HG03469 (cell line): ENCODE measurements around the gene MOCS1.

Source experiments
- ATAC-seq: cut with Tn5 transposase; IDR thresholded peaks from one replicate; pipeline ENCODE4 v1.9.1; 2021; ENCODE audit warnings: mild to moderate bottlenecking, moderate library complexity, moderate number of reproducible peaks; ENCODE audit not compliant: unreplicated experiment

MOCS1 gene

GRCh38 chr6:39881851-39882530, 52.3 kb downstream of the MOCS1 start:
- ATAC-seq: no peak

DNA sequence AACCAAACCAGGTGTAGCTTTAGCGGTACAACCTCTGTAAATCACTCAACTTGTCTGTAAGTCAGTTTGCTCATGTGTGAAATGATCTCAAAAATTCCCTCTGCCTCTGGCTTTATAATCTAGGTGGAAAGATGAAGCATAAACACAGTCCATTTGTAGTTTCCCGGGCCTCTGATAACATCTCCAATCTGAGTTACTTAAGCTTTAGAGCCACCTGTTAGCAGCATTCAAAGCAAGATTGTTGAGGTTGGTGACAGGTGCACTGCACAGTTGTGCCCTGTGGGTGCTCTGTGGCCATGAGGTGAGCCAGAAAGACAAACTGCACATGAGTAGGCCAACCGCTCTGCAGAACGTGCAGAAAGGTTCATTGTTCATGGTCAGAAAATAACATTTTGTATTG, 53.7 kb downstream of the MOCS1 start:
- ATAC-seq: no peak

DNA sequence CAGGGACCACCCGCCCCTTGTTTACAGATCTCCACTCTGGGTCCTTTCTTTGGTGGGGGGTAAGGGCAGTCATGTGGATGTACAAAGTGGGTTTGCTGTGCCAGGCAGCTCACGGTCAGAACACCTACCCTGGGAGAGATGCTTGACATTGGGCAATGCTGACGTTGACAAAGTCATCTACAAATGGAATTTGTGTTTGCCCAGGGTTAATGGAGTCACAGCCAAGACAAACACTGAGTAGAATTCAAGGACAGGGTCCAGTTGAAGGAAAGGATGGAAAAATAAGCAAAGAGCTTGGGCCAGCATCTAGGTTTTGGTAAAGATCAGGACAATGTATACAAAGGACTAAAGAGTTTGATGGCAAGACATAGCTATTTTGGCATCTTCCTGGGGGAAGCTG, 54.7 kb downstream of the MOCS1 start:
- ATAC-seq: no peak

- ATAC-seq: no peak
Measured at GRCh38 chr6:39876826-39877225, 57.4 kb downstream of the MOCS1 start.

GRCh38 chr6:39876111-39876510, 58.2 kb downstream of the MOCS1 start:
- ATAC-seq: no peak

DNA sequence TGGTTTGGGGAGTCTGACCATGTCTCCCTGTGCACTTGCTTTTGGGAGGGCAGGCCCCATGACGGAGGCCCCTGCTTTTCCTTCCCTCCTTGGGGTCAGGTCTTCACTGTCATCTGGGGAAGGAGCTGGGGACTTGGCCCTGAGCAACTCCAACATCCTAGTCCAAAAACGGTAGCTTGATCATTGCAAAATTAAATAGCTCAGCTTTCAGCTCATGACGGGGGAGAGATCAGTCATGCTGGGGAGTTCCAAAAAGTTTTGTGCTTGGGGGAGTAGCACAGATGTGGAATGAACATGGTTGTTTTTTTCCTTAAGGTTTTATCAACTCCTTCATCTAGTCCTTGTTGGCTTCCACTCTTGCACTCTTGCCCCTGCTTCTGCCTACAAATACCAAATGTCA, 60.8 kb downstream of the MOCS1 start:
- no peak for ATAC-seq

DNA sequence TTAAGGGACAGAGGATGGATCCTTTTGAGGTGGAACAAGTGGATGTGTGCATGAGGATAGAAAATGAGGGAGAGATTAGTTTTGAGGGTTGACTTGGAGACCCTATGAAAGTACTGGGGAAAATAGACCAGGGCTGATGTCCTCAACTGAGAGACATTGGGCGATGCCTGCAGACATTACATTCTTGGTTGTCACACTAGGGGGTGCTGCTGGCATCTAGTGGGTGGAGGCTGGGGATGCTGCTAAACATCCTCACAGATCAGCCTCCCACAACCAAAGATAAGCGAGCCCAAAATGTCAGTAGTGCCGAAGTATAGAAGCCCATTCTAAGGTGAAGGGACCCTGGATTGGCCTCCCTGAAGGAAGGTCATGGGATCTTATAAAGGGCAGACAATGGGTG, 63.3 kb downstream of the MOCS1 start:
- no peak for ATAC-seq

- ATAC-seq: no peak
Measured at GRCh38 chr6:39867592-39867991, 66.7 kb downstream of the MOCS1 start.

GRCh38 chr6:39865011-39865888, 69.0 kb downstream of the MOCS1 start:
- ATAC-seq: no peak

GRCh38 chr6:39861663-39862062, 72.6 kb downstream of the MOCS1 start:
- ATAC-seq: no peak

DNA sequence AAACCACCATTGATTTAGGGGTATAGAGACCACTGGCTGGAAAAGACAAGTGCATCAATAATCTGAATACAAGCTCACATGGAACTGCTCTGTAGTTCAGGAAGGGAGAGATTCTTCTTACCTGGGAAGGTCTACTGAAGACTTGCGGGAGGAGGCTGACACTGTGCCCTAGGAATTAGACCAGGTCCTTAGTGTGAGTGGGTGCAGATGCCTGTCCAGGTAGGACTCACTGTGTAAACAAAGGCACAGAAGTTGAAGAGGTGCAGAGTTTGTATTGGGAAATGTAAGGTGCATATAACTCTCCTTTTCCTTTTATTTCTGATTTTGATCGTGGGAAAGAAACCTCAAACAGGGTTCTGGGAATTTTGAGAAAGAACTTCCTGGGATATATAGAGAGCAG, 75.2 kb downstream of the MOCS1 start:
- ATAC-seq: no peak

DNA sequence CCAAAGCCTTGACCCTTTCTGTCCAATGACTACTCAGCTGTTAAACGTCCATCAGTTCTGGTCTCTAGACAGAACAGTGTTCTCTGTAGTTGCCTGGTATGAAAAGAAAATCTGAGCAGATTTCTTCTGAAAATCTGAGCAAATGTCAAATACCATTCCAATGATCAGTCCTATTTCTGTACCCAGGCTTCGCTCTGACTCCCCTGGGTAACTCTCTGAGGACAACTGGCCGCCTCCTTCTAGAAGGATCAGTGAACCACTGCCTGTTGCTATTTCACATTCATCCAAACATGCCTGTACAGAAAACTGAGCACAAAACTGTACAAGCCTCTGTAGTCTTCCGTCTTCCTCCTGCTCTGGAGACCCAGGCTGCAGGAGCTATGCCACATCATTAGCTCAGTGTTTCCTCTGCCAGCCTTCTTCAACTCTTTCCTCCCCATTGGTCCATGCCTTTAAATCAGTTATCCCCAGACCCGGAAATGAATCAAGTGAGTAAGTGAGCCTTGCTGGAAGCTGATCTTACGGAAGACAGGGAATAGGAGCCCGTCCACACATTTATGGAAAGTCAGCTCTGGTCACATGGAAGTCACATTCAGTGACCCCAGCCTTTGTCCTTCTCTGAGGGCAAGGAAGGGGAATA, 78.8 kb downstream of the MOCS1 start:
- ATAC-seq: no peak
